Fibroblast of the conjunctiva (primary cell): Measurements from ENCODE around the gene TMEM63A.
"Not testable (repeated sequence)": the region's sequence is repeated elsewhere in the genome, so short reads cannot be mapped to it uniquely, and the experiment has no call there.

Experiments
- DNase-seq: peaks from one replicate; pipeline ENCODE4 v3.0.0-alpha.2; 2010; ENCODE audit warnings: low read depth

TMEM63A gene

DNA sequence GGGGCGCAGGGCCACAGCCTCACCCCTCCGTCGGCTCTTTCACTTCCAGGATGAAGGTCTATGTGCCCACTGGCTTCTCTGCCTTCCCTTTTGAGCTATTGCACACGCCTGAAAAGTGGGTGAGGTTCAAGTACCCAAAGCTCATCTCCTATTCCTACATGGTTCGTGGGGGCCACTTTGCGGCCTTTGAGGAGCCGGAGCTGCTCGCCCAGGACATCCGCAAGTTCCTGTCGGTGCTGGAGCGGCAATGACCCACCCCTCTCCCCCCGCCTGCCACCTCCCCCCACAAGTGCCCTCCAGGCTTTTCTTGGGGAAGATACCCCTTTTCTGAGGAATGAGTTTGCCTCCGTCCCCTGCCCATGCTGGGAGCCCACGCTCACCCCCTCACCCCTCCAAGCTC is 37.1 kb downstream of the TMEM63A start:
- DNase-seq = no peak

DNA sequence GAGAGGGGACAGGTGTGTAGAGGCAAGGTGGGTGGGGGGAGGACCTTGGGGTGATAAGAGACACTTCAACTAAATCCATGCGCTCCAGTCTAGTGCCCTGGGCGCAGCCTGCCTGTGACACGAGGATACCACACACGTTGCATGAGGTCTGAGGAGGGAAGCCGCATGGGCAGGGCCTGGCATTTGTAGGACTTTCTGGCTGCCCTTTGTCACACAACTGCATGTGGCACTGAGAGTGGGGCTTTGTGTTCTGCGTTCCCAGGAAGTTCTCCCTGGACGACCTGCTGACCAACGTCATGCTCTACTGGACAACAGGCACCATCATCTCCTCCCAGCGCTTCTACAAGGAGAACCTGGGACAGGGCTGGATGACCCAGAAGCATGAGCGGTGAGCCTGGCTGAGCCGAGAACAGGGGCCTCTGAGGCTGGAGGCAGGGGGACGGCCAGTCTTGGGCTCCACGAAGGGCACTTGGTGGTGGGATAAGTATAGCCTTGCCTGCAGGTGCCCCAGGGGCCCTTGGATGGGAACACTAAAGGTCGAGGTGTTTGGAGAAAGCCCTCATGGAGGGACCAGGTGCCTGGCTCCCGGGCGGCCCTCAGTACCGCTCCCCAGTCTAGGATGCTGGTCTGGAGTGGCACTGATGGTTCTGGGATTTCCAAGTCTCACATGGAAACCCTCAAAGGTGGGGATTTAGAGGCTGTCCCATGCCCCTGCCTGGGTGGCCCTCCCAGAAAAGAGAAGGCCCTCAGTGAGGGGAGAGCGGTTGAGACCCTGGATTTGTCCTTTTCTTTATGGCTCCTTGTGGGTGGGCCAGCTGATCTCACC is 37.7 kb downstream of the TMEM63A start:
- DNase-seq = no peak

DNA sequence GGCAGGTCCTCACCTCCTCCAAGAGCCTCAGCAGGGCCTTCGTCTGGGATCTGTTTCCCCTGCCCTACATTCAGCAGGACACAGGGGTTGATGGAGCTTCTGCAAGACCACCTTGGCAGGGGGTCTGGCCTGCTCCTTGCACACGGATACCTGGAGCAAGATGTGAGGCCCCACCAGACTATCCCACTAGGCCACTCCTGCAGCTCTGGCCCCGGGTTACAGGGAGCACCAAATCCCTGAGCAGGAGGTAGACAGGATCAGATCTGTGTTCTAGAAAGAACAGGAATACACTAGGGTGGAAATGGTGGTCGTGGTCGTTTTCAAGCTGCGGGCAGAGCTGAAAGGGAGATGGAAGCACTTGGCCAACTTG is 38.8 kb downstream of the TMEM63A start:
- DNase-seq = no peak

DNA sequence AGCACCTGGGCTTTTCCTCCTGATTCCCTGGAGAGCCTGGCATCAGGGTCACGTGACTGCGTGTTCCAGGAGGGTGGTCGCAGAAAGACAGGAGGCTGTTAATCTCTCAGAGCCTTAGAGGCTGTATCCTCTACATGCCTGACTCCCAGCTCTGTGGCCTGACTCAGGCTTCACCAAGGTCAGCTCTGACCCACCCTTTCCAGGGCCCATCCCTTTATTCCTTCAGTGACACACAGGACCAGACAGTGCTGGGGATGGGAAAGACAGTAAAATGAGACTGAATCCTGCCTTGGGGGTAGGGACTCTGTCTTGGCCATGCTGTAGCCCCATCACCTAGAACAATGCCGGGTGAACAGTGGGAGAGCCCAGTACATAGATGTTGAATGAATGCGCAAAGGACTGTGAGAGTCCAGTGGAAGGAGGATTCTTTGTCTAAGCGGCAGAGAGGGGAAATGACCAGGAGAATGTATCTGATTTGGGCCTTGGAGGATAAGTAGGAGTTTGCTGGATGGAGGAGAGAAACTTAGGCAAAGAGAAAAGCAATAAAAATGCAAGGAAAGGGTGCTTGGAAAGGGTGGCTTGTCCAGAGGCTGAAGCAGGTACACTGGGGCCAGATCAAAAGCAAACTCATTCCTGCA is 39.3 kb downstream of the TMEM63A start:
- DNase-seq = no peak

DNA sequence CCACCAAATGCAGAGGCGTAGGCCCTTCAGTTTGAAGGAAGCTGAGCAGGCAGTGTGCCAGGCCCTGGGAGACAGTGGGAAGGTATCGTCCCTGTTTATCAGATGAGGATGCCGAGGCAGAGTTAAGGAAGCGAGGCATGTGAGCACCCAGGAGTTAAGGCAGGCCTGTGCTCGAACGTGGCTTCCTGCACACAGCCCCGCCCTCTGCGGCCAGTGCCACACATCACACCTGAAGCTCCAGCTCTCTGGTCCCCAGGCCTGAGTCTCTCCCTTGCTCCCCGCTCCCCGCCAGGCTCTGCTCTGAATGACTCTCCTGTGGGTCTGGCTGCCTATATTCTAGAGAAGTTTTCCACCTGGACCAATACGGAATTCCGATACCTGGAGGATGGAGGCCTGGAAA is 40.1 kb downstream of the TMEM63A start:
- no peak for DNase-seq

DNA sequence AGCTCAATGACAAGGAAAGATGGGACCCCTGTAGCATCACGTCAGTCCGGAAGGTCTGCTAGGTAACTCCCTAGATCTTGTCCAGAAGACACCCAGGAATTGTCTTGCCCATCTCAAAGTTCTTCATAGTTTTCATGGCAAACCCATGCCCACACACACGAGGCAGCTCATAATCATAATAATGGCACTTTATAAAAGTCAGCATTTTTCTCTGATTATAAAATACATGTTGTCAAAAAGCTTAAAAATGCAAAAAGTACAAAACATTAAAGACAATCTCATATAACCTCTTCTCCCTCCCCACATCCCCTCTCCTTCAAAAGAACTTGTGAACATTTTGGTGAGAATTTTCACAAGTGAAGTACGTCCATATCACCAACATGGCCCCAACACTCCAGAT is 41.5 kb downstream of the TMEM63A start:
- DNase-seq = no peak

DNA sequence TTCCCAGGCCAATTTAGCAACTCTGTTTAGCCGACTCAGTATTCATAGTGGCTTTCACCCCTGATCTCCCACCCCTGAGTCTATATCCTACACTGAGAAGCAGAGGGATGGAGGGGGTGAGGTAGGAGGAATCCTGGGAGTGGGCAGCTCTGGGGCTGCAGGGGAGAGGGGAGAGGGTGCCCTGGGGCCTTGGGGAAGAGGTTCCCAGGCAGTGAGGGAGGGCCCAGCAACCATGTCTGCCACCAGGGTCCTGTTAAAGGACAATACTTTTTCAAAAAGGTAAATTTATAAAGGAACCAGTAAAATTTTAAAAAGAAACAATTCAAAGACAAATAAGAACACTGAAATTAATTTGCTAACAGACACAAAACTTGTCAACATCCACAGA is 42.0 kb downstream of the TMEM63A start:
- DNase-seq = no peak

DNA sequence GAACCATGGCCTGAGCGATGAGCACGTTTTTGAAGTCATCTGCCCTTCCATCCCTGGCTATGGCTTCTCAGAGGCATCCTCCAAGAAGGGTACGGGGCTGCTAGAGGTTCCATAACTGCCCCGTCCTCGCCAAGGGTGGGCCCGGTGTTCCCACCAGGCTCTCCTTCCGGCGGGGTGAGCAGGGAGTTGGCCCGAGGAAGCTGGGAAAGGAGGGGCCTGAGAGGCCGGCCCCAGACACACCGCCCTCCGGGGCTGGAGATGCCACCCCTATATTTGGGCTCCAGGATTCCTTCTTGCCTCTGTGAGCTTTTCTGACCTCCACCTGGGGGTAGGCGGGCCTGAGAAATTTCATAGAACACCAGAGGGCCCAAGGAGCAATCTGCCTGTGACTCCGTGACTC is 43.4 kb downstream of the TMEM63A start:
- DNase-seq = no peak

DNA sequence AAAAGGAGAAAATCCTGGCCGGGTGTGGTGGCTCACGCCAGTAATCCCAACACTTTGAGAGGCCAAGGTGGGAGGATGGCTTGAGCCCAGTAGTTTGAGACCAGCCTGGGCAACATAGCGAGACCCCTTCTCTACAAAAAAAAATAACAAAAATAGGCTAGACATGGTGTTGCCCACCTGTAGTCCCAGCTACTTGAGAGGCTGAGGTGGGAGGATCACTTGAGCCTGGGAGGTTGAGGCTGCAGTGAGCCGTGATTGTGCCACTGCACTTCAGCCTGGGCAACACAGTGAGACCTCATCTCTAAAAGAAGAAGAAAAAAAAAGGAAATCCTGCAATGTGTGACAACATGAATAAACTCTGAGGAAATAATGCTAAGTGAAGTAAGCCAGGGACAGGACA is 45.9 kb downstream of the TMEM63A start:
- DNase-seq = not testable (repeated sequence)

DNA sequence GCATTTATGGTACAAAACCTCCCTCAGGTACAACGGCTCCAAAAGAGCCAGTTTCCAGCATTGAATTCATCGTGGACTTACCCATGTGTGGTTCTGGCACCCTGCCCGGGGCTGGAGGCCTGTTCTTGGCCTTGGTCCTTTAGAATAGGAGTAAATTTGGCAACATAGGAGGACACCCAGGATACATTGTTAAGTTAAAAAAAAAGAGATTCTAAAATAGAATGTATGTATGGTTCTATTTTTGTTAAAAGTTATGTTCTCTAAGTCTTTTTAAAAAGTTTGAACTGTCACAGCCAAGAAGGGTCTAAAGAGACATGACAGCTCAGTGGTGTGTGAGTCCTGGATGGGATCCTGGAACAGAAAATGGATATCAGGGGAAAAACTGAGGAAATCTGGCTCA is 46.3 kb downstream of the TMEM63A start:
- DNase-seq = peak; percentile 65

DNA sequence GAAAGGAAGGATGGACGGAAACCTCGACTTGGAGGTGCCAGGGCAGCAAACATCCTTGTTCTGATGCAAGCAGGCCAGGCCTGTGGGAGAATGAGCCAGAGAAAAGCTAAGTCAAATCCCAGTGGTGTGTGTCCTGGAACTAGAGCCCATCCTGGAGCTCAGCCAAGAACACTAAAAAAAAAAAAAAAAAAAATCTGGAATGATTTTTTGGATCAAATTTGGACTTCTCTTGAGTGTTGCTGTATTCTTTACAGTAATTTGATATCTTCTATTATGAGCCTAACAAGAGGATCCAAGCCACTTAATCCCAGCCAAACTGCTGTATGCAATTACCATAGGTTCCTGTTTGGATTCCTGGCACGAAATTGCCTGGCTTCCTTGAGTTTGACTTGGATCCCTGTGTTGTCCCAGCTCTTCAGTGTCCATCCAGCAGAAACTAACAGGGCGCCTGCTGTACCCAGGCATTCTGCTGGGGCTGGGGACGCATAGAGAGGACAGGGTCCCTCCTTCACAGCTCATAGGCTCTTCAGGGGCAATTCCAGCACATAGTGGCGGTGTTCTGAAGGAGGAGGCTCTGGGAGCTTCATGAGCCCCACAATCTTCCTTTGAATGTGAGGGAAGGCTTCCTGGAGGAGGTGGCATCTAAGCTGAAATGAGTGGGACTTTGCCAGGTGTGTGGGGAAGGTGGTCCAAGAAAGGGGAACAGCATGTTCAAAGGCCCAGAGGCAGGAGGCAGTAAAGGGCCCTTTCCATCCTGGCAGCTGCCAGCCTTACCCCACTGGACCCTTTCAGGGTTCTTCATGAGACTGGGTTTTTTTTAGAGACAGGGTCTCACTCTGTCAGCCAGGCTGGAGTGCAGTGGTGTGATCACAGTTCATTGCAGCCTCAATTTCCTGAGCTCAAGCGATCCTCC is 47.5 kb downstream of the TMEM63A start:
- peak; percentile 91 for DNase-seq

DNA sequence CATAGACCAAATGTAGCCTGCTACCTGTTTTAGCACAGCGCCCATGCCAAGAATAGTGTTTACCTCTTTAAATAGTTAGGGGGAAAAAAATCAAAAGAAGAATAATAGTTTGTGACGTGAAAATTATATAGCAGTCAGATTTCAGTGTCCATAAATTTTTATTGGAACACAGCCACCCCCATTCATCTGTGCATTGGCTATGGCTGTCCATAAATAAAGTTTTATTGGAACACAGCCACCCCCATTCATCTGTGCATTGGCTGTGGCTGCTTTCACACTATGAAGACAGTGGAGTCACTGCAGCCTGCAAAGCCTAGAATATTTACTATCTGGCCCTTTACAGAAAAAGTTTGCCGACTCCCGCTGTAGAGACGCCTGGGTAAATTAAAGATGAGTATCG is 51.3 kb downstream of the TMEM63A start:
- DNase-seq = no peak

DNA sequence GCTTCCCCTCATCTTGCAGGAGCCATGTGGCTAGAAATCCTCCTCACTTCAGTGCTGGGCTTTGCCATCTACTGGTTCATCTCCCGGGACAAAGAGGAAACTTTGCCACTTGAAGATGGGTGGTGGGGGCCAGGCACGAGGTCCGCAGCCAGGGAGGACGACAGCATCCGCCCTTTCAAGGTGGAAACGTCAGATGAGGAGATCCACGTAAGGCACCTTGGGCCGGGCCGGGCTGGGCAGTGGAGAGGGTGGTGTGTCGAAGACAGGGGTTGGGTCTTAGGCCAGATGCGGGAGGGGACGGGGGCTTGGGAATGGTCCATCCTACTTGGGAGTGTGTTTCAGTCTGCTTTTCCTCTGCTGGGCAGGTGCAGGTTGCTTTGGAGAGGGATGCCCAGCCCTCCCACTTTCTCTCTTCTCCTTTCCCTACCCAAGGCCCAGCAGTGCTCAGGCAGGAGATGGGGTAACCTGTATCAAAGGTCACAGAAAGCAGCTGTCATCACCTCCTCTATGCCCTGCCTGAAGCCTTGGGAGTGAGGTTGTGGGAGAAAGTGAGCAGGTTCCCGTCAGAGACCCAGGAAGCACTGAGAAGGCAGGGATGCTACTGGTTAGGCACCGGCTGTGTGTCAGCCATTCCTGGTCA is 53.4 kb downstream of the TMEM63A start:
- DNase-seq = no peak

DNA sequence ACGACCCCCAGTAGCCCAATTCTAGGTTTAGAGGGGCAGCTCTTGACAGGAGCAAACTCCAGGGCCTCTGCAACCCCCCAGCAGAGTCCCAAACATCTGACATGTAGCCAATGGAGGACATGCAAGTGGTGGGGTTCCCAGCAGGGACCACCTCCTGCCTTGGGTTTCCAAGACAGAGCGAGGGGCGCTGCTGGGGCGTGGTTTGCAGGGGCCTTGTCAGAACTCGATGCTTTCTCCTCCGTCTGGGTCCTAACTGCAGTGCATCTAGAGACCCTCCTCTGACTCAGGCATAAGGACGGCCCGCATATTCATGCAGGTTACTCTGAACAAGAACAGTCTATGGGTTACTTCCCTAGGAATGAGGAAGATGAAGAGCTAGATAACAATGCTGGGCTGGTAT is 55.1 kb downstream of the TMEM63A start:
- no peak for DNase-seq

DNA sequence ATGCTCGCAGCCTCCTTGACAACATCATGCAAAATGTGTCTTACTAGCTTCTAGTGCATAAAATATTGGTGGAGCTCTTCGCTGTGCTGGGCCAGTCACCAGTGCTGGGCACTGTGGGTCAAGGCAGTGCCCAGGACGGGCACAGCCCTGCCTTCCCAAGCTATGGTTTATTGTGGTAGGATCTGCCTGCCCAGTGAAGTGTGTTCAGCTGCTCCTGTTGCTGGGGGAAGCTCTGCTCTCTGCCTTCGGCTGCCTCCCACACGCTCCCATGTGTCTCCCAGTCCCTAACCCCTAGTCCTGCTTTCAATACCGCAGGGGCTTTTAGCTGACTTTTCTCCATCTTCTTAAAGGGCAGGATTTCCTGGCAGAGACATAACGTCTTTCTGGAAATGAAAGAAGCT is 56.6 kb downstream of the TMEM63A start:
- no peak for DNase-seq

DNA sequence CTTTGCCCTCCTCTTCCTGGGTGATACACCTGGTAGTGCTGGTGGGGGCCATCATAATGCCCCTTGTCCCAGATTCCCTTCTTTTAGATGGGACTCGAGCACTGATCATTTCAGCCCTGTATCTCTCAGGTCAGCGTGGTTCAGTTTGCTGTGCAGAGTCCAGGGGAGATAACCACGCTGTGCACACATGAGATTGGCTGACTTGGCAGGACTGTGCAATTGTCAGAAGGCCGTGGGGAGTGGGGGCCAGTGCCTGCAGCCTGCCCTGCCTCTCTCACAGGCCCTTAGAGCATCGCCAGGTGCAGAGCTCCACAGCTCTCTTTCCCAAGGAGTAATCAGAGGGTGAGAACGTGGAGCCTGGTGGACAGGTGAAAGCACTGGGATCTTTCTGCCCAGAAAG is 57.1 kb downstream of the TMEM63A start:
- no peak for DNase-seq

DNA sequence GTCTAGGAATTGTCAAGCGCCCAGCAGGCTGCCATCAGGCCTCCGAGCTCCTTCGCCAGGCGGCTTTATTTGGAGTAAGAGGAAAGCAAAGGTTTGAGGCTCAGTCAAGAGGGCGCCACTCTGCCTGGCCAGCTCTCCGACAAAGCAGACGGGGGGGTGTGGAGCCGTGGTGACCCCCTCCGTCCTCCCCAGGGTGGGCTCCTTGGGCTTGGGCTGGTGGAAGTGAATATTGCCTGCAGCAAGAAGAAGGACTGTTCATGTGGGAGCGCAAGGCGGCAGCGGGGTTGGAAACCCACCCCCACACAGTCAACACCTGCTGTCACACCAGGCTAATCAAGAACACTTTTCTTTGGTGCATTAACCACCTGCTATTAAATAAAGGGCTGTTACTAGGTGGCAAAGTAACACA is 57.6 kb downstream of the TMEM63A start:
- DNase-seq = no peak

DNA sequence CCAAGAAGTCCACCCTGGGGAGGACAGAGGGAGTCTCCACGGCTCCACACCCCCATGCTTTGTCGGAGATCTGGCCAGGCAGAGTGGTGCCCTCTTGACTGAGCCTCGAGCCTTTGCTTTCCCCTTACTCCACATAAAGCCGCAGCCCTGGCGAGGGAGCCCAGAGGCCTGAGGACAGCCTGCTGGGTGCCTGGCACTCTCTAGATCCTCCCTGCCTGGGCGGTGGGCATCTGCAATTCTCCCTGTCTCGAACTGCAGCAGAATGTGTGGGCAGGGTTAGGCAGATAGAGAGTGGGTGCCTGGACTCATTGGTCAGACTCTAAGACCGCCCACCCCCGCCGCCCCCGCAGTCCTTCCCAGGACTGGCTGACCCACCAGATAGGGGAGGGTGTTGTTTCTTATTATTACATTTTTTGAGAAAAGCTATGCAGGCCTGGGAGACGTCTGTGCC is 58.3 kb downstream of the TMEM63A start:
- no peak for DNase-seq

DNA sequence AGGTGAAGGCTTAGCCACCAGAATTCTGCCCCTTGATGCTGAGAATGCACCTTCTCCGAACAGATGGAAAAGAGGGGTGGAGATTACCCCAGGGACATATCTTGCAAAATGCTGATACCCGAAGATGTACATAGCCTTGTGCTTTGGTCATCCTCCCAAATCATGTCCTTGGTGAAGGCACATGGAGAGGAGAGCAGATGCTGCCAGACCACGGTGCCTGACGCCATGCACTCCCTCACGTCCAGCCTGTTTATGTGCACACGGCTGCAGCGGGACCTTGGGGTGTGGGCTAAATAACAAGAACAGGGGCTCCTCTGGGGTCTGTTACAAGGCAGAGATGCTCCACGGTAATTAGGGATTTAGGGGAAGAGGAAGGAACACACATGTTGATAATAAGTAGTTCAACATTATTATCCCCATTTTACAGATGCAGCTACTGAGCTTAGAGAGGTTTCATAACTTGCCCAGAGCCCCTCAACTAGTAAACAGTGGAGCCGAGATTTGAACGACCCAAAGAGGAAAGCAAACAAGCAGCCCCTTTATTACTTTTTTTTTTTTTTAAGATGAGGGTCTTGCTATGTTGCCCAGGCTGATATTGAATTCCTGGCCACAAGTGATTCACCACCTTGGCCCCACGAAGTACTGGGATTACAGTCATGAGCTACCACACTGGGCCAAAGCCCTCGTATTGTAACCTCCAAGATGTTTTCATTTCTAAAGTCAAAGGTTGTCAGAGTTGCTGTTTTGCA is 59.4 kb downstream of the TMEM63A start:
- DNase-seq = no peak

DNA sequence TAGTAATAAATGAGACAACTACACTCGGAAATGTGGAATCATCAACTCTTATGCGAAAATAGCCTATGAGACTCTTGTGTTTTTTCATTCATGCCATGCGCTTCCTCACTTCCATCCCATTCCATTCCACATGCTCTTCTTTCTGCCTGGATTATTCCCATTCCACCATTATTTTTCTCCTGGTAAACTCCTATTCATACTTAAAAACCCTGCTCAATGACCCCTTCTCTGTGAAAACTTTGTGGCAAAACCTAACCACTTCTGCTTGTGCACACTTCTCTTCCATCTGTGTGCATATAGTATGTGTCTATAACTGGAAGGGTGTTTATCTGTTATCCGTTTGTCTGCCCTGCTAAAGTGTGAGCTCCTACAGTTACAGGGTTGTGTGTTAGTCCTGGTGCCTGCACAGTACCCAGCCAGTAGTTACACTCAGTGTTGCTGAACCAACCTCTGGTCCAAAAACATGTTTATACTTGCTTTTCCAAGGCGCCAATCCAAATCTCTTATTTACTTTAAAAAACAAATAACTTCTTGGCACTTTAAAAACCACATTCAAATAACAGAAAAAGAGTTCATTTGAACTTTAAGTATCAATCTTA is 61.6 kb downstream of the TMEM63A start:
- DNase-seq = no peak
